GM15510 (cell line): ENCODE data around the gene WNT8A.

Experiments used
- POLR2A ChIP-seq: IDR thresholded peaks from 3 replicates; pipeline ENCODE4 v1.6.1; 2011; ENCODE audit warnings: borderline replicate concordance; ENCODE audit not compliant: insufficient read length; ENCODE audit errors: extremely low read depth

WNT8A gene, protein sequence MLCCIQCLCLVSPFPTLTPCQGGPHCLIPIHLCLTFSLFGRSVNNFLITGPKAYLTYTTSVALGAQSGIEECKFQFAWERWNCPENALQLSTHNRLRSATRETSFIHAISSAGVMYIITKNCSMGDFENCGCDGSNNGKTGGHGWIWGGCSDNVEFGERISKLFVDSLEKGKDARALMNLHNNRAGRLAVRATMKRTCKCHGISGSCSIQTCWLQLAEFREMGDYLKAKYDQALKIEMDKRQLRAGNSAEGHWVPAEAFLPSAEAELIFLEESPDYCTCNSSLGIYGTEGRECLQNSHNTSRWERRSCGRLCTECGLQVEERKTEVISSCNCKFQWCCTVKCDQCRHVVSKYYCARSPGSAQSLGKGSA

DNA sequence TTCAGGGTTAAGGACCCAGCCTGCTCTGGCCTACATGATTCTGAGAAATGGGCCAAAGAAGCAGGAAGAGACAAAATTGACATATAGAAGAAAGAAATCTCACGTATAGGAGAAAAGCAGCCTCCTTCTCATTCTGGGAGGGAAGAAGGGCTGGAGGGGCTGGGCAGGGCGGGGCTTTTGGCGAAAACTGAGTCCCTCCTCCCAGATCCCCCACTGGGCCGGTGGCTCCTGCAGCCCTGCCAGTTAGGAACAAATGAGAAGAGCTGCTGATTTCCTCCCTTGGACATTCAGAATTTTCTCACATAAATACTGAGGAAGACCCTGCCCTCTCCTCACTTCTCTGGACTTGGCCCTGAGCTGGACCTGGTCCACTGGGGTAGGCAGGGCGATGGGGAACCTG lies at the start of gene WNT8A:
WNT8A (plus strand) TSS at position 332 of the 400 bp plus-strand sequence. CDS start 95 bp downstream, outside the sequence.
- no peak for TF ChIP-seq POLR2A

DNA sequence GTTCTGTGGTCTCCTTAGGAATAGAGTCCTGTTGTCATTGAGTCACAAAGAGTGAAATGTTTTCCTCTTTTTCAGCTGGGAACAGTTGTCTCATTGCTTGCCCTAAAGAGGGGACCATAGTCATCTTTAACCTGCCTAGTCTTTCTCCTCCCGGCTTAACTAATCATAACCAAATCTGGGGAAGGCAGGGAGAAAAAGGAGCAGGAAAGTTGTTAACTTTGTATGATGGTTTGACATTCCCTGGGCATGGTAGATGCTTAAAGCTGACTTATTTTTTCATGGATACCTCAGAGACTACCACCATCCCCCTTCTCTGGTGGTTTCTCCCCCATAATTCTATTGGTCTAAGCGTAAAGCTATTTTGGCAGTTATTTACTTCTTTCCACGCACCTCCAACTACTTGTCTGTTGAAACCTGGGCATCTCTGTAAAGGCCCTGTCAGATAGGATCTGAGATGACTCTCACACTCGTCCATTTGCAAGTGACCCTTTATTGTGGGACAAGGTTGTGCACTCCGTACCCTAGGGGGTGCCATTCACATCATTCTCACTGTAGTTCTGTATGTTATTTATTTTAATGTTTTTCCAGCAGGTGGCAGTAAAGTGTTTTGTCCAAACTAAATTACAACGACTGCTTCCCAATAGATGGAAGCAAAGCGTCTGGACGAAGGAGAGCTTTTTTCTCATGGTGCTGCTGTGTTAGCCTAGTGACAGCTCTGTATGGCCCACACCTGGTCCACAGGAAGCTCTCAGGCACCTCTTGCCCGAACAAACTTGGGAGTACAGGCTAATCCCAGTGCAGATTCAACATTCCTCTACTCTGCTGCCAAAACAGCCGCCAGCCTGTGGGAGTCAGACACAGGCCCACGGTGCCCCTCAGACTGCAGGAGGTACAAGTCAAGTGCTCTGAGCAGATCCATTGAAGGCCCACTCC lies 48.0 kb upstream of the WNT8A start:
- TF ChIP-seq POLR2A, result no peak

DNA sequence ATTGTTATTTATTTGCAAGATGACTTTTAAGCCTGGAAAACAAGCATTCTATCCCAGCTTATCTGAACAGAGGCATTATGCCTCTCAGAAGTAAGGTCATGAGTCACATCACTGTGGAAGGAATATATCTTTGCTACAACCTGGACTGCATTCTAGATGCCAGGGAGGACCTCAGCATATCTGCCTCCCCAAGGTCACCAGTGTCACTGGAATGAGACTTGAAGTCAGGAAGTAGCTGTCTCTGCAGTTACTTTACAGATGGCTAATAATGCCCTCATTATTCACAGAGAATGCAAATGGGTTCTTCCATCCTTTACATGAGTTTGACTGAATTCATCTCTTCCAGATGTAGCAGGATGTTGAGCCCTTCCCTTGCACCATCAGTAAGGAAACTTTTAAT lies 46.6 kb upstream of the WNT8A start:
- no peak for TF ChIP-seq POLR2A

DNA sequence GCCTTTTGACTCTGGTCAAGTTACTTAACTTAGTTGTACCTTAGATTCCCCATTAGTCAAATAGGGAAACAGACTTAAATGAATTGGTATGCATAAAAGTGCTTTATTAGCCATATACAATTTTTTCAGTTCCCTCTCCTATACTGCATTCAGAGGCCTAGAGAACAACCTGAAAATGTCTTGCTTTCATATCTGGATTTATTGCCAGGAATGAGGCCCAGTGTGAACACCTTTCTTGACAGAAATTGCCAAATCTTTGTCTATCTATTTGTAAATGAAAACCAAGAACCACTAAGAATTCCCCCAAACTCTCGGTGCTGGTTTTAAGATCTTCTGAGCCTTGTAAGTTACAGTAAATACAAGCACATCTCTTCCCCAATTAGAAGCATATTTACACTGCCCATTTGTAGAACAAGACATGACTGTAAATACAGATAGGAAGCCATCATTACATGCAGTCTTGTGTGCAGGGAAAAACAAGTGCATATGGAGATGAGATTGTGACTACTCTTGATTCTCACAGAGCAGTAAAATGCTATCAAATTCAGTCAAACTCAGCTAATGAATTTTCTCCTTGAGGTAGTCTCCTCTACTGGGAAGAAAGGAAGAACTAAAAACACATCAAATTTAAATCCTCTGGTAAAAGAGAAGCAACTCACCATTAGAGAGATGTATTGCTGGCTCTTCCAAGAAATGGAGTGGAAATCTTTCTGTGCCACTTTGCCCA lies 45.8 kb upstream of the WNT8A start:
- no peak for TF ChIP-seq POLR2A

DNA sequence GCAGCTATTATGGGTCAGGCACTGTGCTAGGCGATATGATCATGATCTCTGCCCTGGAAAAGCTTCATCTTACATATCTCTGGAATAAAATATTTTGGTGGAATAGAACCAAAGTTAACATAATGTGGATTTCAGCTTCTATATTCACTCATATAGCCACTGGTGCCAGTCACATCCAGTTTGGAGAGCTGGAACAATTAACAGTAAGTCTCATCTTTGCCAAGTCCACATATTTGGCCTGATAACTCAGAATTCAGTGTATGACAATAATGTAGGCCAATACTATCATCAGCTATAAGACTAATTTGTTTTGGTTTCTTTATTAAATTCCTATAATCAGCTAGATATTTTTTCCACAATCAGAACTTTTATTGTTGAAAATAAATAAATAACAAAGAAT lies 45.0 kb upstream of the WNT8A start:
- no peak for TF ChIP-seq POLR2A

DNA sequence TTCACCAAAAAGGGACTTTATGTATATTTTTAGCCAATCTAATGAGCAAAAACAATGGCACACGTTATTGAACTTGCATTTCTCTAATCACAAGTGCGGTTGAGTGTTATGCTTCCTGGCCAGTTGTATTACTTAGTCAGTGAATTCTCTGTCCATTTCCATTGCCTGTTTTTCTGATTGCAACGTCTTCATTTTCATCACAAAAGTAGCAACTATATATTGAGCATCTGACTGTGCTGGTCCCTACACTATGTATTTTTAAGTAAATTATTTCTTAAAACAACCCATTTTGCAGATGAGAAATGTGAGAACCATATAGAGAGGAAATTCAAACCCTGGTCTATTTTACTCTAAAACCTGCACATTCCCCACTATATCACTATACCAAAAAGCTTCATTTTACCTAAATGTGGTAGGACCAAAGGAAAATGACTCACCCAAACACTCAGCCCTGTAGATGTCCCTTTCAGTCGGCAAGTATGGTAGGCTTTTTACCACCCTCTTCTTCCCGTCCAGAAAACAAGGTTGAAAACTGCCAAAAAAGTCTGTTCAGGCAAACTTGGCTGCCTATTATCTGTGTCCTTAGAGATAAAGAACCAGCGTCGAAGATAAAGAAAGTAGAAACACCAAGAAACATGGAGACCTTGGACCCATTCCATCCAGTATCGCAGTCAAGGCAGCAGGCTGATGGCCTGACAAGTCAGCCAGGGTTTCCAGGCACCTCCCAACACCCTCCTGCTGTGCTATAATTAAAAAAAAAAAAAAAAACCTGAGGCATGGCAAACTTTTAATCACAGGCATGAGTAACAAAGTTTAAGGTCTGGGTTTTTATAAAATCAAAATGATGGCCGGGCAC lies 32.2 kb upstream of the WNT8A start:
- TF ChIP-seq POLR2A, result no peak

DNA sequence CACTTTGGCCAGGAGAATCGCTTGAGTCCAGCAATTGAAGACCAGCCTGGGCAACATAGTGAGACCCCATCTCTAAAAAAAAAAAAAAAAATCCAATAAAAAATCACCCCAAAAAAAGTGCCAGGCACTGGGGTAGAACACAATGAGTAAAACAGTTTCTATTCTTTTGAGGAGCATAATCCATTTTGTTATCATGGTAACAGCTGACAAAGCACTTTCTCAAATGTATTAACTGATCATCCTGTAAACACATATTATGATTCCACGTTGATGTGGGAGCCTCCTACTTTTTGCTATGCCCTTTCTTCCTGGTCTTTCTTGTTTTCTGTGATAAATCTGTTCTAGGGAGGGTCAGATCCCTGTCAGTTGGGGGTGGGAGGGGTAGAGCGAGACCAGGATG lies 30.3 kb upstream of the WNT8A start:
- no peak for TF ChIP-seq POLR2A

DNA sequence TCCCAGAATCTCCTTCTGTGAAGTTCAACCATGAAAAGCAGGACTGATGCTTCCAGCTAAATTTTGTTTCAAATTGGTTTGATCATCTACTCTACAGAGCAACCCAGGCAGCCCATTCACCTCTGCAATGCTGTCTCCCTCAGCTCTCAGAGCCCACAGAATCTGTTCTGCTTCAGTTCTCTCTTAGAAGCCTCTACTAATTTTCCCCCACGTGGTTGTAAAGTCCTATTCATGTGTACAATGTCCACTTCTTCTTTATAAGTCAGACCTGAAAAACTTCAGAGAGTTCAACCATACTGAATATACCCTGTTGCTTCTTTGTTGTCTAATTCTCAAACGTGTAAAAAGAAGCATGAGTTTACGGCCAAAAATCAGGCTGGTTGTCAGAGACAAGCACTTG lies 29.6 kb upstream of the WNT8A start:
- TF ChIP-seq POLR2A, result no peak

DNA sequence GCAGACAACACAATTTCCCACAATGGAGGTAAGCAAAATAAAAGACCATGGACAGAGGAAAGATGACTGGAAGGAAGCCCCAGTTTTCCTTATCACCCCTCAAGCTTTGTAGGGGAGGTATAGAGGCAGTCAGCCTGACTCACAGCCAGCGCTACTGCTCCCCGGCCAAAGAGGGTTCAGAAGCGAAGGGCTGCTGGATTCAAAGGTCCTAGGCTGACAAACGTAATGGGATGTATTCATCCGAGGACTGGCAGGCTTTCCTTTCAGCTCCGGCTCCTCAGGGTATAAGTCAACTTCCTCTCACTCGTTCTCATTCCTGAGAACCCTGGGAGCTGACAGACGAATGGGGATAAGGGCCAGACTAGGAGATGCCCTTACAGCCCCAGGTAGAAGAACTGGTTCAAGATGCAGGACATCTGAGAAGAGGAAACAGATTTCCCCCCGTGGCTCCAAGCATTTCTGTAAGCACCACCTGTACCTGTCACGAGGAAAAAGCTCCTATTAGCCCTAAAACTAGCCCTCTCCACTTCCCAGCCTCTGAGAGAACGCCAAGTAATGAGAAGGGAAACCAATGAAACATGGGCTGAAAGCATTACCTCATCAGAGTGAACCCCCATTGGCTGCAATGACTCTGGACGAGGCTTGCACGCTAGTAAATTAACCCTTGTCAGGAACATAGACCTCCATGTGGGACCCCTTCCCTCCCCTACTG lies 28.8 kb upstream of the WNT8A start:
- TF ChIP-seq POLR2A, result no peak

DNA sequence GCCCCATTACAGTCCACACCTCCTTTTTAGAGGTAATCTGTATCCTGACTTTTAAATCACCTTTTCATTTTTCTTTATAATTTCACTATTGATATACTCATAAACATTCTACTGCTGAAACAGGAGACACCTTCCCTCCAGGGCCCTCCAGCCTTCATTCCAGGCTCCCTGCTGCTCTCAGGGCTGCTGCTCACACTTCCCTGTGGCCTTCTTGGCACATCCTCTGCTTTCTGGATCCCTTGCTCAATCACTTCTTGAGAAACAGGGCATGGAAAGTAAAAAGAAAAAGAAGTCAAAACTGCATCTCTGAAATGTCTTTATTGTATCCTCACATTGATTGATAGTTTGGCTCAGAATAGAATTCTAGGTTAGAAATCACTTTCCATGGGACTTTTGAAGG lies 19.3 kb upstream of the WNT8A start:
- TF ChIP-seq POLR2A, result no peak

DNA sequence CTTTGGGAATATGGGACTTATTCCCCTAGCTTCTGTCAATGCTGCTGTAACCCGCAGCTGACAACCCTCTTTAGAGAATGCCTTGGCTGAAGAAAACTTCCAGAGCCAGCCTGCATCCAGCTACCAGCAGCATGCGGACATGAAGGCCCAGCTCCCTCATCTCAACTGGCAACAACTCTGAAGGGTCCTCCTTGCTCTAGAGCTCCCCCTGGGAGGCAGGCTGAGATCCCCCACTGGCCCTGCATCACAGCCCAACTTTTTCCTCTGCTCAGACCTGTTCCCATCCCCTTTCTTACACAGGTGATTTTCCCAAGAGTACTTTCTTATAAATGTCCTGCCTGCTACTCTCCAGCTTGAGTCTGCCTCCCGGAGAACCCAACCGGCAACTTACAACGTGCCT lies 18.7 kb upstream of the WNT8A start:
- no peak for TF ChIP-seq POLR2A

DNA sequence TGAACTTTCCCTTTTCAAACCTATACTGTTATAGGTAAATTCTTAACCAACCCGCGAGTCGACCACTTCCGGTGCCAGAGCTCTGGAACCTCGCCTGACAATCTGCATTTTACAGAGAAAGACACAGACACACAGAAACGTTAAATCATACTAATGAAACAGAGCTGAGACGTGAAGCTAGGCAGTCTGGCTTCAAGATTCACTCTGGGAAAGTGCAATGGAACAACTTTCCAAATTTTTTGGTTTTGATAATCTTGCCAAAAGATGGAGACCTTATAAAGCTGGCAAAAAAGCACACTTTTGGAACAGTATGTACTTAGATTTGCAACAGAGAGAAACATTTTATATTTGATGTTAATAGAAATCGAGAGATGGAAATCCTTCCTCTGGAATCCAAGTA lies 15.9 kb upstream of the WNT8A start:
- TF ChIP-seq POLR2A, result no peak

DNA sequence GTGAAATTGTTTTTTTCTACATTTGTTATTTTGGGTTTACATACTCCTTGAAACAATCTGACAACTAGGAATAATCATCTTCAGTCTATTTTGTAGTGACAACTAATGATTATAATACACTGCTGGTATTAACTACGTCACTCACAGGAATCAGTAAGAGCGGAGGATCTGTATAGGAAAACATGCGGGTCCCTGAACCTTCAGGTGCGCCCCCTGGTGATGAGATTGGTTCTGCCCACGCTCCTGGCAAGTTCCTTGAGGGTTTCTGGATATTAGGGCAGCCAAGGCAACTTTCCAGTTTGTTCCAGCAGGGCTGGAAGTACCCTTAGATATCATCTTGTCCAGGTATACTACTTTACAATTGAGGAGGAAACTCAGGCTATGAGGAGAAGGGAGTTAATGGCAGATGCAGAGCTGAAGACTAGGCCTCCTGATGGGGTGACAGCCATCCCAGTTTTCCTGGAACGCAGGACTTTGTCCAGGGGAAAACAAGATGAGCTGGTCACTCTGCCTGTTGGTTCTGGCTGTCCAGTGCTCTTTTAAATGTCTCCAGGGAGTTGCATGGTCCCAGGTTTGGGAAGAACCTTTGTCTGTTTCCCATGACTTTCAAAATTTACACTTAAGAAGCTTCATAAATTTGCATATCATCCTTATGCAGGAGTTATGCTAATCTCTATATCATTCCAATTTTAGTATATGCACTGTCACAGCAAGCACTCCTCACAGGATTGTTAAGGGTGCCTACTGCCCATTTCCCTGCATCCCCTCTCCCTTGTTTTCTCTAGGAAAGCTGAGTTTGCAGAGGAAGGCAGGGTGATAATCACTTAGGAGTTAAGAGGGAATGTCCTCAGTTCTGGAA lies 14.9 kb upstream of the WNT8A start:
- TF ChIP-seq POLR2A, result no peak
